Adrenal gland (tissue), 5 donors: ENCODE results near the gene LRFN5.

Experiments used
- CTCF ChIP-seq, 6 experiments: fragments of 450-650 bp in 4 of 6; fragments of 200-600 bp in 2 of 6; sonication (generic) in 1 of 6; IDR thresholded peaks; 1 replicate in 5 of 6; 2 replicates in 1 of 6; pipeline versions ENCODE4 v1.5.1 to v1.8.0; 2016 to 2021; ENCODE audit warnings: antibody characterized with exemption in 6 of 6, mild to moderate bottlenecking in 2 of 6, moderate library complexity in 1 of 6
- POLR2A ChIP-seq, 2 donors: fragments of 450-650 bp; IDR thresholded peaks; one replicate each; pipeline ENCODE4 v1.6.1; 2017; ENCODE audit warnings: antibody characterized with exemption in 2 of 2, mild to moderate bottlenecking in 2 of 2, moderate library complexity in 1 of 2
- donor health status: DM: no; HTN: no; CAD: no.

GRCh38 chr14:41872931-41873685 is 266.4 kb downstream of the LRFN5 start:
- TF ChIP-seq POLR2A (IDR thresholded peaks at IDR 0.05) (no peak), CTCF (IDR thresholded peaks at IDR 0.05) (no peak)
